ENCODE results near the gene EIF2B2. TPM values are rescaled to one million over a fixed set of nuclear protein-coding genes. Genes with fewer than 3 reads are reported as not detected.
A peak's percentile ranks its signal among the peaks of the same experiment; 100 is the strongest.

Gene EIF2B2
- total RNA-seq, 2 experiments from 2014 or later, result 21.0 to 24.2 TPM

DNA sequence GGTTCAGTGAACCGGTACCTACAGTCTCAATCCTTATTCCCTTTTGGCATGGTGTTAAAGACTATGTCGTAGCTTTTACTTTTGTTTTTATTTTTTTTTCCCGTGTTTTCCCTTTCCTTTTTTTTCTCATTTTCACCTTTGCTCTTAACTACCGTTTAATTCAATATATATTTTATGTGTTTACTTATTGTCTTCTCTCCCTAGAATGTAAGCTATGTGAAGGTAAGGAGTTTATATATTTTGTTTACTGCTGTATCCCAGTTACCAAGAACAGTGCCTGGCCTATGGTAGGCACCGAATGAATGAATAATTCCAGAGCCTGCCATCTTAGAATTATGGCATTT is 48.8 kb downstream of the EIF2B2 start:
- no peak overlapping the region for H3K27ac ChIP-seq (ENCODE audit: low read depth in 1 of 2, low read length in 2 of 2)
- H3K27ac Mint-ChIP-seq, result peak overlapping the region; percentile 84
- H3K4me3 Mint-ChIP-seq, result peak overlapping the region; percentile 96
- ChIA-PET POLR2A (interaction anchor here (0.6 to 4.1 kb wide), 6 partner anchors 12 to 283 kb away, joined by 3 to 22 read pairs (median 4); partner anchors contain the start of genes ACYP1 and ZC2HC1C), CTCF (interaction anchor here (1.6 kb wide), 1 partner anchor 12 kb away, joined by 7 read pairs; the partner anchor contains the start of gene ACYP1)
- no peak for TF ChIP-seq CTCF (IDR thresholded peaks at IDR 0.05)
- no peaks in the 10 kb centered on the region for H3K36me3 ChIP-seq (ENCODE audit: insufficient read depth, low read length)
- no peaks in the 10 kb centered on the region for H3K27me3 Mint-ChIP-seq
- H3K9me3 Mint-ChIP-seq, result no peaks in the 10 kb centered on the region
- peaks cover 54% of the 10 kb centered on the region for H3K4me1 Mint-ChIP-seq (ENCODE audit: low read depth)
- peak overlapping the region; percentile 70 for H3K4me3 ChIP-seq (ENCODE audit: low read length)
- intact Hi-C loops (cut with DNase I, micrococcal nuclease), result no loop called here
- H3K27me3 ChIP-seq (ENCODE audit: control insufficient read depth in 1 of 2, insufficient read depth in 2 of 2, low read length in 2 of 2), result no peaks in the 10 kb centered on the region
- H3K9me3 ChIP-seq (ENCODE audit: control insufficient read depth in 1 of 2, insufficient read depth in 1 of 2, low read length in 2 of 2), result no peaks in the 10 kb centered on the region
- ATAC-seq (ENCODE audit: poor library complexity) (no peak), DNase-seq (no peak)
- peaks cover 47% of the 10 kb centered on the region for H3K36me3 Mint-ChIP-seq (ENCODE audit: low read depth)
- H3K4me1 ChIP-seq (ENCODE audit: insufficient read depth, low read length), result peaks cover 15% of the 10 kb centered on the region

GRCh38 chr14:75053396-75054291 is 50.9 kb downstream of the EIF2B2 start:
- peak overlapping the region; percentile 51 for H3K4me3 Mint-ChIP-seq
- no peaks in the 10 kb centered on the region for H3K9me3 Mint-ChIP-seq
- H3K4me1 Mint-ChIP-seq (ENCODE audit: low read depth), result peaks cover 36% of the 10 kb centered on the region
- Histone ChIP-seq H3K9me3 (ENCODE audit: control insufficient read depth in 1 of 2, insufficient read depth in 1 of 2, low read length in 2 of 2) (no peaks in the 10 kb centered on the region), H3K27ac (ENCODE audit: low read depth in 1 of 2, low read length in 2 of 2) (no peak overlapping the region), H3K27me3 (ENCODE audit: control insufficient read depth in 1 of 2, insufficient read depth in 2 of 2, low read length in 2 of 2) (no peaks in the 10 kb centered on the region), H3K4me3 (ENCODE audit: low read length) (no peak overlapping the region), H3K4me1 (ENCODE audit: insufficient read depth, low read length) (peaks cover 15% of the 10 kb centered on the region), H3K36me3 (ENCODE audit: insufficient read depth, low read length) (no peaks in the 10 kb centered on the region)
- intact Hi-C loops (cut with DNase I, micrococcal nuclease), result loop anchor here in 1 of 2 experiments (2.0 kb wide), 1 partner anchor 13 kb away; no protein-coding TSS in a partner anchor
- H3K27ac Mint-ChIP-seq, result peak overlapping the region; percentile 16
- H3K36me3 Mint-ChIP-seq (ENCODE audit: low read depth), result peaks cover 29% of the 10 kb centered on the region
- TF ChIP-seq CTCF (IDR thresholded peaks at IDR 0.05), result no peak
- no peaks in the 10 kb centered on the region for H3K27me3 Mint-ChIP-seq
- ChIA-PET CTCF (no interaction called here), POLR2A (no interaction called here)
- ATAC-seq (ENCODE audit: poor library complexity) (no peak), DNase-seq (no peak)

DNA sequence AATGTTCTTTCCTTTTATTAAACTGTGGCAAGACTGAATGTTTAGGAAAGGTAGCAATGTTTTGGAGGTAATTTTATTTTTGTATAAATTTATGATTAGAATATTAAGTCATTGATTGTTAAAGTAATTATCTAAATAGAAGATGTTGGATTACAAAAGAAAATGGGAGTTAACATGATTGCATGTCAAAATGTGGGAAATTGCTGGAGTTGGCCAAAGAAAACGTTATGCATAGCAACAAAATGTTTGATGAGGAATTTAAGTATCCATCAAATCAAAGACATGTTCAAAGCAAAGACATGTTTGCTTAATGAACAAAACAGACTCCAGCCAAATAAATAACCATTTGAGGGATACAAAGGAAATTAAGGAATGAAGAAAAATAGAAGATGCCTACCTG is 51.7 kb downstream of the EIF2B2 start:
- H3K36me3 ChIP-seq (ENCODE audit: insufficient read depth, low read length), result no peaks in the 10 kb centered on the region
- no peaks in the 10 kb centered on the region for H3K9me3 Mint-ChIP-seq
- no peak for TF ChIP-seq CTCF (IDR thresholded peaks at IDR 0.05)
- ATAC-seq (ENCODE audit: poor library complexity), result no peak
- H3K27me3 Mint-ChIP-seq, result no peaks in the 10 kb centered on the region
- no peaks in the 10 kb centered on the region for H3K27me3 ChIP-seq (ENCODE audit: control insufficient read depth in 1 of 2, insufficient read depth in 2 of 2, low read length in 2 of 2)
- intact Hi-C loops (cut with DNase I, micrococcal nuclease), result no loop called here
- H3K4me3 ChIP-seq (ENCODE audit: low read length), result no peak overlapping the region
- POLR2A ChIA-PET, result no interaction called here
- H3K4me3 Mint-ChIP-seq, result no peak overlapping the region
- no peak for DNase-seq
- H3K4me1 Mint-ChIP-seq (ENCODE audit: low read depth), result peaks cover 29% of the 10 kb centered on the region
- H3K27ac ChIP-seq (ENCODE audit: low read depth in 1 of 2, low read length in 2 of 2), result no peak overlapping the region
- peaks cover 29% of the 10 kb centered on the region for H3K36me3 Mint-ChIP-seq (ENCODE audit: low read depth)
- H3K4me1 ChIP-seq (ENCODE audit: insufficient read depth, low read length), result peaks cover 15% of the 10 kb centered on the region
- H3K9me3 ChIP-seq (ENCODE audit: control insufficient read depth in 1 of 2, insufficient read depth in 1 of 2, low read length in 2 of 2), result no peaks in the 10 kb centered on the region
- no peak overlapping the region for H3K27ac Mint-ChIP-seq
- CTCF ChIA-PET, result interaction anchor here (0.6 kb wide), 1 partner anchor 22 kb away, joined by 4 read pairs; no protein-coding TSS in a partner anchor
